Measurements from ENCODE around the gene KIFC1.
"Not testable (repeated sequence)": the region's sequence is repeated elsewhere in the genome, so short reads cannot be mapped to it uniquely, and the experiment has no call there.

The KIFC1 gene

GRCh38 chr6:33391278-33391921 is at the start of gene KIFC1:
TSS of gene KIFC1 (plus strand) at chr6:33391823. CDS start at chr6:33391986, 163 bp downstream.
- DNase-seq, result peak; percentile 100

GRCh38 chr6:33343606-33343952 is 48.0 kb upstream of the KIFC1 start:
- DNase-seq, result not testable (repeated sequence)

- DNase-seq, result no peak
These were observed 47.5 kb upstream of the KIFC1 start for GRCh38 chr6:33343953-33344611.

- peak; percentile 60 for DNase-seq
These were observed 46.6 kb upstream of the KIFC1 start for GRCh38 chr6:33344701-33345697.

GRCh38 chr6:33346972-33347371 is 44.7 kb upstream of the KIFC1 start:
- not testable (repeated sequence) for DNase-seq

- no peak for DNase-seq
These were observed 43.8 kb upstream of the KIFC1 start for GRCh38 chr6:33347816-33348215.

GRCh38 chr6:33355860-33356259 is 35.8 kb upstream of the KIFC1 start:
- DNase-seq, result not testable (repeated sequence)

GRCh38 chr6:33356295-33356694 is 35.3 kb upstream of the KIFC1 start:
- no peak for DNase-seq

- not testable (repeated sequence) for DNase-seq
These were observed 34.3 kb upstream of the KIFC1 start for GRCh38 chr6:33357160-33357871.

GRCh38 chr6:33359331-33359730 is 32.3 kb upstream of the KIFC1 start:
- no peak for DNase-seq

GRCh38 chr6:33363486-33363885 is 28.1 kb upstream of the KIFC1 start:
- not testable (repeated sequence) for DNase-seq

GRCh38 chr6:33364475-33365205 is 27.0 kb upstream of the KIFC1 start:
- DNase-seq, result peak; percentile 42

GRCh38 chr6:33365206-33365971 is 26.2 kb upstream of the KIFC1 start:
- DNase-seq, result not testable (repeated sequence)

GRCh38 chr6:33367009-33367714 is 24.5 kb upstream of the KIFC1 start:
- no peak for DNase-seq

GRCh38 chr6:33367715-33368025 is 24.0 kb upstream of the KIFC1 start:
- not testable (repeated sequence) for DNase-seq

- DNase-seq, result not testable (repeated sequence)
These were observed 19.7 kb upstream of the KIFC1 start for GRCh38 chr6:33371901-33372300.

- DNase-seq, result no peak
These were observed 19.0 kb upstream of the KIFC1 start for GRCh38 chr6:33372526-33373123.

GRCh38 chr6:33373960-33374910 is 17.4 kb upstream of the KIFC1 start:
- no peak for DNase-seq

- no peak for DNase-seq
These were observed 16.4 kb upstream of the KIFC1 start for GRCh38 chr6:33375143-33375671.

All from DMS153 (cell line).